ENCODE measurements around the gene TMX3. TPM values are rescaled to one million over a fixed set of nuclear protein-coding genes. Genes with fewer than 3 reads are reported as not detected.

TMX3 gene
- total and polyA plus RNA-seq, 9 donors, result 14.8 to 41.9 (median 26.8) TPM

- Histone ChIP-seq H3K36me3 (no peaks in the 10 kb centered on the region), H3K27me3 (no peaks in the 10 kb centered on the region), H3K27ac (no peak overlapping the region), H3K4me1 (ENCODE audit: insufficient read depth) (no peaks in the 10 kb centered on the region), H3K9me3 (no peaks in the 10 kb centered on the region), H3K4me3 (no peak overlapping the region)
- intact Hi-C loops (cut with DNase I), result no loop called here
- WGBS, 3 donors, result 82 to 92% (median 90%) methylated on average over 3 of the region's 3 CpGs
- DNase-seq, result no peak
- TF ChIP-seq POLR2A (IDR thresholded peaks at IDR 0.05) (no peak), EP300 (IDR thresholded peaks at IDR 0.05) (no peak)
- TF ChIP-seq, protein P1, sequence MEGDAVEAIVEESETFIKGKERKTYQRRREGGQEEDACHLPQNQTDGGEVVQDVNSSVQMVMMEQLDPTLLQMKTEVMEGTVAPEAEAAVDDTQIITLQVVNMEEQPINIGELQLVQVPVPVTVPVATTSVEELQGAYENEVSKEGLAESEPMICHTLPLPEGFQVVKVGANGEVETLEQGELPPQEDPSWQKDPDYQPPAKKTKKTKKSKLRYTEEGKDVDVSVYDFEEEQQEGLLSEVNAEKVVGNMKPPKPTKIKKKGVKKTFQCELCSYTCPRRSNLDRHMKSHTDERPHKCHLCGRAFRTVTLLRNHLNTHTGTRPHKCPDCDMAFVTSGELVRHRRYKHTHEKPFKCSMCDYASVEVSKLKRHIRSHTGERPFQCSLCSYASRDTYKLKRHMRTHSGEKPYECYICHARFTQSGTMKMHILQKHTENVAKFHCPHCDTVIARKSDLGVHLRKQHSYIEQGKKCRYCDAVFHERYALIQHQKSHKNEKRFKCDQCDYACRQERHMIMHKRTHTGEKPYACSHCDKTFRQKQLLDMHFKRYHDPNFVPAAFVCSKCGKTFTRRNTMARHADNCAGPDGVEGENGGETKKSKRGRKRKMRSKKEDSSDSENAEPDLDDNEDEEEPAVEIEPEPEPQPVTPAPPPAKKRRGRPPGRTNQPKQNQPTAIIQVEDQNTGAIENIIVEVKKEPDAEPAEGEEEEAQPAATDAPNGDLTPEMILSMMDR (IDR thresholded peaks at IDR 0.05), result no peak
These were observed 72.9 kb downstream of the TMX3 start for GRCh38 chr18:68642003-68642402.

GRCh38 chr18:68640861-68641260, 74.0 kb downstream of the TMX3 start:
- no peak for DNase-seq
- no peaks in the 10 kb centered on the region for H3K9me3 ChIP-seq
- no peaks in the 10 kb centered on the region for H3K36me3 ChIP-seq
- TF ChIP-seq EP300 (IDR thresholded peaks at IDR 0.05) (no peak), POLR2A (IDR thresholded peaks at IDR 0.05) (no peak)
- TF ChIP-seq, protein P1 (IDR thresholded peaks at IDR 0.05), result no peak
- H3K4me3 ChIP-seq, result no peak overlapping the region
- H3K27me3 ChIP-seq, result no peaks in the 10 kb centered on the region
- intact Hi-C loops (cut with DNase I), result no loop called here
- no peaks in the 10 kb centered on the region for H3K4me1 ChIP-seq (ENCODE audit: insufficient read depth)
- H3K27ac ChIP-seq, result no peak overlapping the region

GRCh38 chr18:68638613-68639012, 76.3 kb downstream of the TMX3 start:
- intact Hi-C loops (cut with DNase I), result no loop called here
- no peak for DNase-seq
- H3K27me3 ChIP-seq, result no peaks in the 10 kb centered on the region
- TF ChIP-seq EP300 (IDR thresholded peaks at IDR 0.05), result no peak
- TF ChIP-seq POLR2A (IDR thresholded peaks at IDR 0.05), result no peak
- TF ChIP-seq, protein P1 (IDR thresholded peaks at IDR 0.05), result no peak
- 83 to 86% (median 85%) methylated on average over 6 of the region's 6 CpGs for WGBS, 3 donors
- H3K9me3 ChIP-seq, result no peaks in the 10 kb centered on the region
- H3K4me1 ChIP-seq (ENCODE audit: insufficient read depth), result no peaks in the 10 kb centered on the region
- H3K36me3 ChIP-seq, result no peaks in the 10 kb centered on the region
- H3K27ac ChIP-seq, result no peak overlapping the region
- no peak overlapping the region for H3K4me3 ChIP-seq

DNA sequence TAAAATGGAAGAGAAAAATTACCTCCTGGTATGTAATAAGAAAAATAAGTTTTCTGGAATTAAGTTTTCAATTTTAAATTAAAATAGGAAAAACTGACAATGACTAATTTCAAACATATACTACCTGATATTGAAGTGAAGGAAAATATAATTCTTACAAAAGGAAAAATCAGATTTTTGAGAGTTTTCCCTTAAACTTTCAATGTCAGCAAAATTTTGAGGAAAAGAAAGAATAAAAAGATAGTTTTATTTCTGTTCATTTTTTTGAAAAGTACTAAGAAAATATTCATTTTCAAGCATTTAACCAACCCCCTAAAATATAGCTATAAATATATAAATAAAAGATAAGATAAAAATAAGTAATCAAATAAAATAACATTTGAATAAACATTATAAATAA, 87.1 kb downstream of the TMX3 start:
- no peak overlapping the region for H3K27ac ChIP-seq
- intact Hi-C loops (cut with DNase I), result no loop called here
- TF ChIP-seq POLR2A (IDR thresholded peaks at IDR 0.05), result no peak
- TF ChIP-seq, protein P1 (IDR thresholded peaks at IDR 0.05), result no peak
- no peak for TF ChIP-seq EP300 (IDR thresholded peaks at IDR 0.05)
- H3K36me3 ChIP-seq, result no peaks in the 10 kb centered on the region
- no peaks in the 10 kb centered on the region for H3K9me3 ChIP-seq
- H3K4me1 ChIP-seq (ENCODE audit: insufficient read depth), result no peaks in the 10 kb centered on the region
- no peaks in the 10 kb centered on the region for H3K27me3 ChIP-seq
- no peak for DNase-seq
- no peak overlapping the region for H3K4me3 ChIP-seq

Other genes with a start within 250 kb of the TMX3 start
- 1 to 10 TPM; 1.8 to 7.0 (median 4.2) TPM for gene CCDC102B, start 83.0 kb upstream of the TMX3 start, total RNA-seq
- gene CCDC102B, start 83.0 kb upstream of the TMX3 start, polyA plus RNA-seq, result 1 to 10 TPM; 2.3 to 5.2 TPM

Measured in ovary (tissue), 9 donors.